ENCODE data around the gene PPP5C.

PPP5C gene

DNA sequence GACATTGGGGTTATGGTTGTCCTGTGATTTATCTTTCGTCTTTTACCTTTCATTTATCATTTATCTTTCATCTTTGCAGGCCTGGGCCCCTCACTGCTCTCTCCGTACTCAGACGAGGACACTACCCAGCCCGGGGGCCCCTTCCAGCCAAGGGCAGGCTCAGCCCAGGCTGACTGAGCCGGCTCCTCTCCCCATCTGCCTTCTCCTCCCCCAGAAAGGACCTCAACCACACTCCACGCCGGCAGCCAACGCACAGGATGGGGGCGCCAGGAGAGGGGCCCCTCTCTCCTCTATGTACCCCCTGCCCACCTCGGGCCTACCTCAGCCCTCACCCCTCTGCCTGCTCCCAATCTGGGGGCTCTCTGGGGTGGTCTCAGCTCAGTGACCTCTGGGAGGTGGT, 7.4 kb upstream of the PPP5C start:
- DNase-seq, result no peak

DNA sequence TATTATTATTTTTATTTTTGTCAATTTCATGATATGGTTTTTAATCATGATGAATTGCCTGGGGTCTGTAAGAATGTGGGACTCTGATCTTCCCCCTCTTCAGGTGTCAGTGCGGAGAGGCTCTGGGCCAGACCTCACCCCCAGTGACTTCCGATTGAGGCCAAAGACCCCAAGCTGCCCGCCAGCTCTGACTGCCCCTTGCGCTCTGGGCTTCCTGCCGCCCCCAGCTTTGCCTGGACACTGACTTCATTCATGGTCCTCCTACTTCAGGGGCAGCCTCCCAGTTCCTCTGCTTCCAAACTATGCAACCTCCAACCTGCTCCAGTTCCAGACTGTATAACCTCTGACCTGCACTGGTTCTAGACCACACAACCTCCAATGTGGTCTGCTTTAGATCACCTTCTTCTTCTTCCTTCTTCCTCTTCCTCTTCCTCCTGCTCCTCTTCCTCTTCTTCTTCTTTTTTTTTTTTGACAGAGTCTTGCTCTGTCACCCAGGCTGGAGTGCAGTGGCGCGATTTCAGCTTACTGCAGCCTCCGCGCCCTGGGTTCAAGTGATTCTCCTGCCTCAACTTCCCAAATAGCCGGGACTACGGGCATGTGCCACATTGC, 6.7 kb upstream of the PPP5C start:
- no peak for DNase-seq

DNA sequence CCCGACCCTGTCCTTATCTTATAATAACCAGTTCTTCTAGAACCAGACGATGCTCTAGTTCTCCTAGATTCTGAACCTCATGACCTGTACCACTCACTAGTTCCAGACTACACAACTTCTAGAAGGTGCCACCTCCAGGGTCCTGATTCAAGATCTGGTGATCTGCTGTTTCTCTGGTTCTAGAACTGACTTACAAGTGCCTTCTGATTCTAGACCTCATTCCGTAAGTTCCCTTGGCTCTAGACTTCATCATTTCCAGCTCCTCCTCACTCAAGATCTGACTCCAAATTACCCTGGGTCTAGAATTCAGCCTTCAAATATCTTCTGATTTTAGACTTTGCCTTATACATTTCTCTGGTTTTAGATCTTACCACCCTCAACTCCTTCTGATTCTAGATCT, 5.0 kb upstream of the PPP5C start:
- DNase-seq, result no peak

DNA sequence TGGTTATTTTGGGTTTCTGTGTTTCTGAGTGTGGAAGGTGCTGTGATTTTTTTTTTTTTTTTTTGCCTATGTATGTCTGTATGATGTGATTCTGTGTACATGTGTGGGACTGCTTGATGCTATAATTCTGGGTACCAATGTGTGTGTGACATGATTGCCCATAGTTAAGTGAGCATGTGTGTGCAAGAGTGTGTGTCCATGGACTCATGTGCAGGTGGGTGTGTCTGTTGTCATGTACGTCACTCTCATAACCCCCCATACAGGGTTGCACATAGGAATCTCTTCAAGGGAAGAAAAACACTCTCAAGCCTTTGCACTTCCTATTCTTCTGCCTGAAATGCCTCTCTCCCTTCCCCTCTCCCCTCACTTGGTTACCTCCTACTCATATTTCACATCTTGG, 2.5 kb upstream of the PPP5C start:
- DNase-seq, result no peak

DNA sequence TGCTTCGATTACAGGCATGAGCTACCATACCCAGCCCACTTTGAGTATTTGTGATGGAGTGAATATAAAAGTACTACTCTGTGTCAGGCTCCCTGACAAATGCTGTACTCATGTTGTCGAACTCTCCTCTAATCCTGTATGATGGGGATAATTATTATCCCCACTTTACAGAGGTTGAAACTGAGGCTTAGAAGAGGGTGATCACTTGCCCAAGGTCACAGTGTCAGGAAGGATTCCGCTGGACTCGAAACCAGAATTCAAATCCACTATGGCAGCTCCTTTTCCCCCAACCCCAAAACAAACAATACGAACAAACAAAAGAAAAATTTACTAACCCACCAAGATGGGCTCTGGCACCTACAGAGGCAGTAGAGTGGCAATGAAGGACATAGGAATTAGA, 1.7 kb upstream of the PPP5C start:
- no peak for DNase-seq

DNA sequence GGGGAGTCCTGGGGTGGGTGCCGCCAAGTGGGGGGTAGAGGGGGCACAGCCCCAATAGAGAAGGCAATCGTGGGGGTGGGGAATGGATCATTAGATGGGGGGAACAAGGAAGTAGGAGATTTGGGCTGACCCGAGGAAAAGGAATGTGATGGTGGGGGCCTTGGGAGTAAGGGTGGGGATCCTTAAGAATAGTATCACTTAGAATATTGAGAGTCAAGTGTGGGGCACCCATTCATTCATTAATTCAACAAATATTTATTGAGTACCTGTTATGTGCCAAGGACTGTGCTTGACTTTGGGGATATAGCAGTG, 641 bp downstream of the PPP5C start:
- no peak for DNase-seq

DNA sequence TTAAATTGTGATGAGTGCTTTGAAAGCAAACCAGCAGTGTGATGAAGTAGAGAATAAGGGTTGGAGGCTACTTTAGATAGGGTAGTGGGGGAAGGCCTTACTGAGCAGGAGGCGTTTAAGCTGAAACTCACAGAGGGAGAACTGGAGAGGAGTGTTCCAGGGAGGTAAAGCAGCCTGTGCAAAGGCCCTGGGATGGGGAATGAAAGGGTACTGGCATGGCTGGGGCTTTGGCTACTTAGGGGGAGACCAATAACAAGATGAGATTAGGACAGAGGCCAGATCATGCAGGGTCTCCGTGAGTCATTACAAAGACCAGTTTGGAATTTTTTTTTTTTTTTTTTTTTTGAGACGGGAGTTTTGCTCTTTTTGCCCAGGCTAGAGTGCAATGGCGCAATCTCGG, 1.1 kb downstream of the PPP5C start:
- no peak for DNase-seq

DNA sequence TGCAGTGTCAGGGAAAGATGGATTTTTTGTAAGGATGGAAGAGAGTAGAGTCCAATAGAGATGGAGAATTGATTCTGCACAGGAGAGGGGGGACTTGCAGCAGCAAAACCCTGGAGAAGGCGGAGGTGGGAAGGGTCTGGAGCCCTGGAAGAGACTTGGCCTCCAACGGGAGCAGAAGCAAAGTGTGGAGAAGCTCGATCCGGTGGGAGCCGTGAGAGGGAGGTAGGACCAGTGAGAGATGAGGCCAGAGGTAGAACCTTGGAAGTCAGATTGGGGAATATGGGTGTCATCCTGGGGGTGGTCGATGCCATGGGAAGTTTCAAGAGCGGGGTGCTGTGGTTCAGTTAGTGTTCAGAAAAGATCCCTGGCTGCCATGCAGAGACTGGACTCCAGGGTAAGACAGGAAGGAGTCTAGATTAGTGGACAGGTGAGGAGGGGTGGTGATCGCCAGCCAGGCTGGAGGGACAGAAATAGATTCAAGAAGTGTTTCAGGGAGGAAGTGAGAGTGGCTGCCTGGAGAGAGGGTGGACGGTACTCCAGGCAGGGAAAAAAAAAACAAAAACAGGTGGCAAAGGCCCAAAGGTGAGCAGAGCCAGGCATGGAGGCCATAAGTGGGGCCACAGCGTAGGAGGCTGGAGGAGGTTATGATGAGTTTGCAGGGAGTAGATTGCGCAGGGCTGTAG, 2.6 kb downstream of the PPP5C start:
- no peak for DNase-seq

DNA sequence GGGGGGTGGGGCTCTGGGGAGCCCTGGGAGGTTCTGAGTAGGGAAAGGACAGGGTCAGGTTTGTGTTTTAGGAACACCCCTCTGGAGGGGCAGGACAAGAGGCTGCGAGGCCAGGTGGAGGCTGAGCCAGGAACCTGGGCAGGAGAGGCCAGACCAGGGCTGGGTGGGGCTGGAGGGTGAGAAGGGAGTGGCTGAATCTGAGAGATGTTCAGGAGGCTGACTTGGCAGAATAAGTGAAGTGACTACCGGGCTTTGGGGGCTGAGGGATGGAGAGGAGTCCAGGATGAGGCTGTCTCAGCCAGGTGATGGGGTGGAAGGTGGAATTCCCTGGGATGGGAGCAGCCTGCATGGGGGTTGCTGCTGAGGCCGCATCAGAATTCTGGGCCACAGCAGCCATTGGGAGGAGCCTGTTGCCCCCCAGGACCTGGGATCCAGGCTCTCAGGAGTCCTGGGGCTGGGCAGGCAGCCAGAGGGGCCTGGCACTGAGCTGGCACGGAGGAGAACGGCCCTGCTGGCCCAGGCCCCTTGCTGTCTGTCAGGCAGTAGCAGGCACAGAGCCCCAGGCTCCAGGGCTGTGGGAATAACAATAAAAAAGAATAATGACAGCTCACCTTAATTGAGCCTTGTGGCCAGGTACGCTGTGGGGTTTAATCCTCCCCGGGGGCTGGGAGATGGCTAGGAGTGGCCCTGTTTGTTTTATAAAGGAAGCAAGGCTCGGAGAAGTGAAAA, 3.3 kb downstream of the PPP5C start:
- DNase-seq, result no peak

DNA sequence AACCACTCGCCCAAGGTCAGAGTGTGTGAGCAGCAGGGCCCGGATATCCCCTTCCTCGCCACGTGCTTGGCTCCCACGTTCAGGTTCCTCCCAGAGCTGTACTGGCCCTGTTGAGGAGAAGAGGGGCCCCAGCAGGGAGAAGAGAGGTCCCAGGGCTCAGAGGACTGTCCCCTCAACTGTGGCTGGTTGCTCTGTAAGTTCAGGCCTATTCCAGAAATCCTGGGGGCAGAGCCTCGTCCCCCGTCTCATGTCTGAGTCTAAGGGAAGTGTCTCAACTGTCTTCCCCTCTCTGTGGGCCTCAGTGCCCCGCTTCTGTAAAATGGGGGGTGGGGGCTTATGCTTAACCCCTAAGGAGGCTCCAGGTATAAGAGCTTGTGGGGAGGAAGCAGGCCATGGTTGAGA, 3.9 kb downstream of the PPP5C start:
- DNase-seq, result no peak

DNA sequence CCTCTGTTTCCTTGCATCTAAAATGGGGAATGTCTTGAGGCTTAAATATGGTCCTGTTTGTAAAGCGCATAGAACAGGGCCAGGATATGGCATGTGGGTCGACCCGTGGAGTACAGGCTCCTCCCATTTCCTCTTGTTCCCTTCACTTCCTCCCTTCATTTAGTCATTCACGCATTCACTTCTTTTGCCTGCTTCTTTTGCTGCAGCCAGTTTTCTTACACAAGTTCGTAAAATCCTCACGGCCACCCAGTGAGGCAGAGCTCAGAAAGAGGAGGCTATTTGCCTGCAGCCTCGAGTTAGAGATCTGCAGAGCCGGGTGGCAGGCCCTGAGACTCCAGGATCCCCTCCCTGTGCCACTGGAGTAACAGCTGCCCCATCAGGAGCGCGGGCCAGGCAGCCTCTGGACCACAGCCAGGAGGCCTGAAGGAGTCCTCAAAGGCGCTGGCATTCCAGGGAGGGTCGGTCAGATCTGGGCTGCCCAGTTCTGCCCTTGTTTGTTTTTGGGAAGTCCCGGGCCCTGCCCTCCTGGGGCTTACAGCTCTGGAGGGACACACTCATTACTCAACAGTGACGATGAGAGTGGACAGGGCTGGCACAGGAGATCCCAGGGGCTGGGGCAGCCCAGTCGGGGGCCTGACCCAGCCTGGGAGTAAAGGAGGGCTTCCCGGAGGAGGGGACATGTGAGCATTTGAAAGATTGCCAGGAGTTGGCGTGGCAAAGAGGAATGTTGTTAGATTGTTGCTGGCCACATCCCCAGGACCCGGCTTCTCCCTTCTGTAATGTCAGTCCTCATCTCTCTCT, 4.6 kb downstream of the PPP5C start:
- DNase-seq, result peak; percentile 55

DNA sequence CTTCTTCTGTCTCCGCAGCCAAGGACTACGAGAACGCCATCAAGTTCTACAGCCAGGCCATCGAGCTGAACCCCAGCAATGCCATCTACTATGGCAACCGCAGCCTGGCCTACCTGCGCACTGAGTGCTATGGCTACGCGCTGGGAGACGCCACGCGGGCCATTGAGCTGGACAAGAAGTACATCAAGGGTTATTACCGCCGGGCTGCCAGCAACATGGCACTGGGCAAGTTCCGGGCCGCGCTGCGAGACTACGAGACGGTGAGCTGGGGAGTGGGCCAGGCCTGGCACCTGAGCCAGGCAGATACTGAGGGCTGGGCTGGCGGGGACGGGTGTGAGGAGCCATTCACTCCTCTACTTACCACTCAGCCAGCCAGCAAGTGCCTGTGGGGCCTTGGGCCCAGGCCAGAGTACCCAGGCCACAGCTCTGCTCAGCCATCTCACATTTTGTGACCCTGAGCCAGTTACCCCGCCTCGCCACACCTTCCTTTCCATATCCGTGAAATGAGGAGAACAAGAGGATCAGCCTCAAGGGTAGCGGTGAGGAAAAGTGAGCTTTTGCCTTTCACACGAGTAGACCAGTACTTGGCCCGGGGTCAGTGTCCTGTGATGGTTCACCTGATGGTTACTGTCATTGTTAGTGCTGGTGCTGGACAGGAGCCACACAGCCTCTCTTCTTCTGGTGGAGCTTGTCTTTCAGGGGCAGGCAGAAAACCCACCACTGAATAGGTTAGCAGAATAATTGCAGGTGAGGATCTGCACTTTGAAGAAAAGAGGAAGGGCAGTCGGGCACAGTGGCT, 7.0 kb downstream of the PPP5C start:
- no peak for DNase-seq

DNA sequence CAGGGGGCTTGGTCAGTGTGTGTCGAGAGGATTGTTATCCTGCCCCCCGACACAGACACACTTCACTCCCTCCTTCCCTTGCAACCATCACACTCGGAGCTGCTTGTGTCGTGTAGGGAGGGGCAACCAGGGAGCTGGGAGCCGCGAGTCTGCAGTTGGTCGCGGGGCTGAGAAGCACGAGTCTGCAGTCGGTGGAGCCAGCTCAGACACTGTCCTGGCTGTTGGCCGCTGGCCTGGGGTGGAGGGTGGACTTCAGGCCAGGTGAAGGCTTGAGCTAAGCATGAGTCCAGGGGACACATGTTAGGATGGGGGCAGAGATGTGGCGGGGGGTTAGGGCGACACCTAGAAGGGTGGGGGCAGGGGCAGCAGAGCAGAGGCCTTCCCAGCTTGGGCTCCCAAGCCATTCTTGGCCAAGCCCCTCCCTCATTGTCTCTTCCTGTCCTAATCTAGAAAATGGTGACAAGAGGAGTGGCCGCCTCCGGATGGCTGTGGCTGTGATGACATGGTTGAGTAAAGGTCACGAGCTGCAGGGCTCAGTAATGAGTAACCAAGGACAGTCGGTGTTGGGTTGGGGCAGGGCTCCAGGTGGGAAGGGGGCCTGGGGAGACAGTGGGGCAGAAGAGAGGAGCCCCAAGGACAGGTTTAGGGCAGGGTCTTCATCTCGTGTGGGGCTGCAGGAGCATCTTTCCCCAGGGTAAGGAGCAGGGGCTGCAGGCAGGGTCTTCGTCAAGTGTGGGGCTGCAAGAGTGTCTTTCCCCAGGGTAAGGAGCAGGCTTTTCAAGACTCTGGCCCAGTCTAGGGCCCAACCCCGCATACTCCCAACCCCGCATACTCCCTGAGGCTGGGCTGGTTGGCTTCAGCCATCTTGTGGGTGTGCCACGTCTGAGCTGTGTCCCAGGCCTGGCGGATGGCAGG, 8.6 kb downstream of the PPP5C start:
- DNase-seq, result no peak

DNA sequence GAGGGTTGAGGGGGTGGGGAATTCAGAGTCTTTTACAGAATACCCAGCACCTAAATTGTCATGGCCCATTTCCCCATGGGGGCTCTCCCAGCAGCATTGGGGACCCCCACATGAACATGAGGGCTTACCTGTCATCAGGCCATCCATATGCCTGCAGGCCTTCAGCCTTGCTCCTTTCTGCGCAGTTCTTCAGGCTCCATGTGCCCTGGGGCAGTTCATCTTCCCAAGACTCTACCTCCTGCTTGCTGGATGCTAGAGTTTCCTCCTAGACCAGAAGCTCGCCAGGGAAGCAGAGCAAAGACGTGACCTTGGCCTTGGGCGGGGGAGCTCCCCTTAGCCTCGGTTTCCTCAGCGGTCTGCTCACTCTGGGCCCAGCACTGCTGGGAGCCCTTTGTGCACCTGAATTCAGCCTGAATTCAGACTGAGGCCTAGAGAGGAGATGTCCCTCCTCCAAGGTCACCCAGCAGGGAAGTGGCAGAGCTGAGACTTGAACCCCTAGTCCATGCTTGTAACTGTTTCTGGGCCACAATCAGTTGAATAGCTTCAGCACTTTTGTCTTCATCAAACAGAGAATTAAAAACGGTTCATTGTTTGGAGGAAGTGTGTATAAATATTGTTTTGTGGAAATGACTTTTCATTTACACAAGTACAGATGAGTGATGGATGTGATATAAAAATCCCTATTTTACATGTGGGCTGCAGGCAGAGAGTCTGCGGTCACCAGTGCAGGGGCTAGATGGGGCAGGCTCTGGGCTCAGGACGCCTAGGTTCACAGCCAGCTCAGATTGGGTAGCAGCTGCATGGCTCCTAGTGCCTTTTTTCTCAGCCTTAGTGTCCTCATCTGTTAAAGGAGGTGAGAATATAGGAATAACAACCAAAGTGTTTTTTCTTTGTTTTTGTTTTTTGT, 9.5 kb downstream of the PPP5C start:
- DNase-seq, result no peak

DNA sequence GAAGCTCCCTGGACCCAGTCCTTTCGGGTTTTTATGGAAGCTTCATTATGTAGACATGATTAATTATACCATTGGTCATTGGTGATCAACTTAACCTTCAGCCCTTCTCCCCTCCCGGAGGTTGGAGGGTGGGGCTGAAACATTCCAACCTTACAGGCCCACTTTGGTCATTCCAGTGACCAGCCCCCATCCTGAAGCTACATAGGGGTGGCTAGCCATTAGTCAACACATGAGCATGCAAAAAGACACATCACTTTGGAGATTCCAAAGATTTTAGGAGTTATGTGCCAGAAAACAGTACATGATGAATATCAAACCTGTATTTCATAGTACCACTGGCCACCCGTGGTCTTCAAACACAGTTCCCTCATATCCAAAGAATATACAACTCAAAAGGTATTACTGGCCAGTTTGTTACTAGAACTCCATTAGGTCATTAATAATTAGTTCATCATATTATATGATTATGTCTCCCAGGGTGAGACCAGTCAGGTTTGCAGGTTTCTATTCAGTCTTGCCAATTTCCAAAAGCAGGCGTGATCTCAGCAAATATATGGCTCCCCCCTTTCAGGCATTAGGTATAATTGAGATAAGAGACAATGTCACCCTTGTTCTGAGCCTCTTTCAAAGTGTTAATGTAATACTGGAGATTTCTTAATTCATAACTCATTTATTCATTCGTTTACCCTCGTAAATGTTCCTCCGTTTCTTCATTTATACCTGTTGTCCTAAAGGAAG, 11.1 kb downstream of the PPP5C start:
- DNase-seq, result no peak

DNA sequence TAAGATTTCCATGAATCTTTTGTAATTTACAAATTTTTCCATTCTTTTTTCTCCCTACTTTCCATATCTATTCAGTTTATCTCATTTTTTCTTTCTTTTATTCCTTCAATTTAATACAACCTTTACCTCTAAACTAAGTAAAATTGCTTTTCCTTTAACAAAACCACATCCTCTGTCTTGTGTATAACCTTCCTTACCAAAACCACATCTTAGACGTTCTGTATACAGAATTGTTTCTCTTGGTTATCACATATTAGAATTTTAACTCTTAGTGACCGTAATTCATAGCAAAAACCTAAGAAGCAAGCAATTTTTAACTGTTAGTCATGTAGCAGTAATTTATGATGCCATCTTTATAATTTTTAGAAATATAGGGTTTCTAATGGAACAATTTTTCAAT, 15.0 kb downstream of the PPP5C start:
- DNase-seq, result no peak

DNA sequence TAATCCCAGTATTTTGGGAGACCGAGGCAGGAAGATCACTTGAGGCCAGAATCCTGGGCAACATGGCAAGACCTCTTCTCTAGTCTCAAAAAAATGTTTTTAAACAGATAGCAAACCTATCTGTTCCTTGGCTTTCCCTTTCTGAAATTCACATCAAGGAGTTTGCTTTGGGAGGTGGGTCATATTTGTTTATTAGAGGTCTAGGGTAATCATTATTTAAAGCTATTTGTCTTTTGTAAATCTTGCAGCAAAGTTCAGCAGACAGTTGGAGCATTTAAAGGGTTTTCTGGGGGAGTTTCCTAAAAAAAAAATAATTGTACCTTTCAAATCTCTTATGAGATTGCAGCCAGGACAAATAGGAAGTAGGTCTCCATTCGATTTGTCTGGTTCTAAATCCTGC, 17.5 kb downstream of the PPP5C start:
- no peak for DNase-seq

DNA sequence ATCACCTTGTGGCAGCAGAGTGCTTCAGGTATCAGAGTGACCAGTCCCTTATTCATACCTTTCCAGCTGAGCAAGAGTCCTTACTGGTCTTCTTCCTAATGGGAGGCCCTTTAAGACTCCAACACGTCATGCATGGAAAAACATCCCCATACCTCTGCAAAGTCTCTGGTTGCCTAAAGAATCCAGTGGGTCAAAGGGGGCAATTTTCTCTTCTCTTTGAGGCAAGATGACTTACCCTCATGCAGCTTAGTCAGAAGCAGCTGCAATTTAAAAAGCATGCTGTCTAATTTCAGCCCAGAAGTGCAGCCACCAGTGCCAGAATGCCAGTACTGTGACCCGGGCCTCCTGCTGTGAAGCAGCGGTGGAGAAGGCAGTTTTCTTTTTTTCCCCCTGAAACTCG, 18.7 kb downstream of the PPP5C start:
- DNase-seq, result no peak

DNA sequence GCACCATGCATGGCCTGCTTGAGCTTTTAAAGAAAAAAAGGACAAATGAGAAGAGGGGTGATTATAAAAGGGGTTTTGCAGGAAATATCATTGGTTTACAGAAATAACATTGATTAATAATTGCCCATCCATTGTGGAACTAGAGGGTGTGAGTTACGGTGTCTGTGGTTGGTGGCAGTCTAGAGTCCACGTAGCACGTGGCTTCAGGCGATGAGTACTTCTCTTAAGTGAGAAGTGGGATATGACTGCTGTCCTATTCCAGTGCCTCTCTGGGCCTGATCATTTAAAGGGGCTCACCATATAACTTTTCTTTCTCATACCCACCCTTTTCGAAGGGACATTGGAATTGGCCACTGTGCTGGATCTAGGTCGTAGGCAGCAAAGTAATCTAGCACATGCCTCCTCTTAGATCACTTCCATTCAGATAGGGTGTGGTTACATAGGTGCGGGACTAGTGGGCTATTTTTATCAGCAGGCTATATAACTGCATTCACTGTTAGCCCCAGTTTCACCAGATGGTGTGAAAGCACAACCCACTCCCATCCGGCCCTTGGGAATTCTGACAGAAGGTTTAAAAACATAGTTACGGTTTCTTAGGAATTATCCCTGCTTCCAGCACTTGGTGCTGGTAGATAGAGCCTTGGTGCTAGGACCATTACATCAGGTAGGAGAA, 19.9 kb downstream of the PPP5C start:
- DNase-seq, result no peak
